AG04449 (cell line): Measurements from ENCODE around the gene CXCL8.

Experiments used
- CTCF ChIA-PET: fragments of 350-600 bp; formaldehyde crosslinking; extraction: SDS; loops from one replicate; lab custom pipeline; 2021; ENCODE audit warnings: antibody characterized with exemption; lab: Yijun Ruan, JAX
- POLR2A ChIA-PET: fragments of 400-600, 350-600 bp; formaldehyde crosslinking; extraction: SDS; loops from one replicate; lab custom pipeline; 2020; ENCODE audit warnings: antibody characterized with exemption, inconsistent platforms; lab: Yijun Ruan, JAX
- DNase-seq: peaks from one replicate; pipeline ENCODE4 v3.0.0-alpha.2; 2010; ENCODE audit warnings: low read depth, low spot score
- H3K4me3 ChIP-seq: 2 replicates; pipeline ENCODE4 v1.5.1; 2011; ENCODE audit warnings: low read depth, mild to moderate bottlenecking, control low read depth, low read length
- CTCF ChIP-seq: IDR thresholded peaks from one replicate; pipeline ENCODE4 v1.5.1; 2011; ENCODE audit warnings: mild to moderate bottlenecking, moderate library complexity, low read length, control low read depth, inconsistent platforms; ENCODE audit not compliant: insufficient read depth; ENCODE audit errors: missing control alignments

CXCL8 gene

GRCh38 chr4:73776321-73776729, 36.0 kb downstream of the CXCL8 start:
- no peak for TF ChIP-seq CTCF
- DNase-seq: no peak
- no peak overlapping the region for H3K4me3 ChIP-seq
- POLR2A ChIA-PET: no interaction called here
- CTCF ChIA-PET: no interaction called here

- ChIA-PET POLR2A (no interaction called here), CTCF (no interaction called here)
- TF ChIP-seq CTCF: no peak
- DNase-seq: no peak
- no peak overlapping the region for H3K4me3 ChIP-seq
These were observed 37.2 kb downstream of the CXCL8 start for GRCh38 chr4:73777612-73778011.

- DNase-seq: no peak
- TF ChIP-seq CTCF: no peak
- ChIA-PET POLR2A (no interaction called here), CTCF (no interaction called here)
- H3K4me3 ChIP-seq: no peak overlapping the region
These were observed 39.9 kb downstream of the CXCL8 start for GRCh38 chr4:73780243-73780642.

GRCh38 chr4:73780834-73781233, 40.5 kb downstream of the CXCL8 start:
- no peak overlapping the region for H3K4me3 ChIP-seq
- no peak for DNase-seq
- no peak for TF ChIP-seq CTCF
- ChIA-PET CTCF (no interaction called here), POLR2A (no interaction called here)

- no peak overlapping the region for H3K4me3 ChIP-seq
- no peak for TF ChIP-seq CTCF
- DNase-seq: no peak
- ChIA-PET CTCF (no interaction called here), POLR2A (no interaction called here)
These were observed 48.0 kb downstream of the CXCL8 start for GRCh38 chr4:73788411-73788810.
